Measurements from ENCODE around the gene ACAD8. TPM values are rescaled to one million over a fixed set of nuclear protein-coding genes. Genes with fewer than 3 reads are reported as not detected.

ACAD8 gene
- total and polyA plus RNA-seq, 10 of the 15 experiments (the other 5 are each of a cell fraction or from before 2014, with no cell fraction given): 9.9 to 34.8 (median 22.2) TPM

DNA sequence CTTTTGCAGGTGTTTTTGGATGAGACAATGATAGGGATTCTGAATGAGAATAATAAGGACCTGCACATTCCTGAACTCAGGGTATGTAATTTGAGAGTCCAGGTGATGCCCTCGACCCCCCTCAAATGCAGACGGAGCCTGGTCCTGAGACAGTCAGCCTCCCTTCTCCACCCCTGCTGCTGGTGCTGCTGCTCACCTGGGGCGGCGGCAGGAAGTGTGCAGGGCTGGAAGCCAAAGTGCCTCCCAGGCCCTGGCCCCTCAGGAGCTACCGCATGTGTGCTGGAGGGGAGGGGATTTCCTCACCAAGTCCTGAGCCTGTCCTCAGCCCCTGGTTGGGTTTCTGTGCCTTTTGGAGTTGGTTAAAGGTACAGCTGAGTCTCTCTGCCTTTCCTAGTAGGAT lies 59.4 kb downstream of the ACAD8 start:
- DNase-seq (ENCODE audit: low read depth, low spot score): no peak
- RAD21 ChIA-PET (ENCODE audit: unreplicated experiment): no interaction called here
- Histone ChIP-seq H3K36me3 (ENCODE audit: control insufficient read depth in 2 of 2, insufficient read depth in 2 of 2, low read length in 1 of 2) (no peaks in the 10 kb centered on the region), H3K4me3 (no peak overlapping the region), H3K4me1 (ENCODE audit: control insufficient read depth, insufficient read depth, low read length) (no peaks in the 10 kb centered on the region), H3K9ac (ENCODE audit: control insufficient read depth, insufficient read depth, low read length) (no peak overlapping the region), H4K20me1 (ENCODE audit: control insufficient read depth, insufficient read depth) (no peaks in the 10 kb centered on the region), H3K79me2 (ENCODE audit: control insufficient read depth, insufficient read depth, low read length) (no peaks in the 10 kb centered on the region), H3K27me3 (replicated peaks in 1 of 2; ENCODE audit: control insufficient read depth in 2 of 2, insufficient read depth in 2 of 2, low read length in 1 of 2) (no peaks in the 10 kb centered on the region), H2AFZ (ENCODE audit: control insufficient read depth, low read depth, low read length) (no peak overlapping the region), H3K4me2 (ENCODE audit: control insufficient read depth, insufficient read depth) (no peak overlapping the region), H3K27ac (ENCODE audit: control insufficient read depth, insufficient read depth) (no peak overlapping the region), H3K9me3 (replicated peaks; ENCODE audit: control insufficient read depth, insufficient read depth, low read length) (no peaks in the 10 kb centered on the region; the same call in 2 of the 3 replicates)
- TF ChIP-seq CEBPZ (IDR thresholded peaks at IDR 0.05; ENCODE audit: low read depth, low read length) (no peak), RUNX3 (IDR thresholded peaks at IDR 0.05; ENCODE audit: low read length) (no peak), GABPA (IDR thresholded peaks at IDR 0.05; ENCODE audit: low read depth) (no peak), MYB (IDR thresholded peaks at IDR 0.05; ENCODE audit: borderline replicate concordance, low read depth, low read length) (no peak), ATF3 (IDR thresholded peaks at IDR 0.05; ENCODE audit: borderline replicate concordance, extremely low read depth, low read depth, low read length) (no peak)
- BruUV-seq (replicated peaks): no TSS peak
- no peak for FAIRE-seq
- ATAC-seq: no peak
- SMC1A ChIA-PET (ENCODE audit: uncharacterized antibody, unreplicated experiment): no interaction called here
- POLR2A ChIA-PET: no interaction called here
- intact Hi-C loops (cut with micrococcal nuclease; ENCODE audit: unreplicated experiment): no loop called here
- in situ Hi-C loops (cut with MboI): no loop called here
- 66% methylated on average over 5 of the region's 5 CpGs for WGBS (ENCODE audit: insufficient coverage, insufficient replicate concordance, low lambda C conversion rate, missing lambda C conversion rate)
- CTCF ChIA-PET: no interaction called here

Measured in GM12878 (cell line).